Activated T-cell treated with anti-CD3 and anti-CD28 coated beads, Interleukin-2, amount 50 U/mL, for 72 hours (primary cell): ENCODE measurements around the gene CD84. TPM values are rescaled to one million over a fixed set of nuclear protein-coding genes. Genes with fewer than 3 reads are reported as not detected.
"Not testable (repeated sequence)": the region's sequence is repeated elsewhere in the genome, so short reads cannot be mapped to it uniquely, and the experiment has no call there.

Experiments
- ATAC-seq, 2 donors: fragments of 150-1000 bp; cut with Tn5 transposase; replicated peaks in 1 of 2; 2 replicates each; pipeline ENCODE4 v1.10.0; 2021; ENCODE audit warnings: moderate library complexity in 2 of 2, mild to moderate bottlenecking in 1 of 2
- DNase-seq, 2 donors: peaks; one replicate each; pipeline ENCODE4 v3.0.0; 2021 to 2022; ENCODE audit warnings: mixed read lengths in 1 of 2
- H3K27ac Mint-ChIP-seq: one replicate; pipeline ENCODE4 v1.8.0; 2022; ENCODE audit warnings: mild to moderate bottlenecking, moderate library complexity, mixed read lengths
- H3K27me3 Mint-ChIP-seq: one replicate; pipeline ENCODE4 v1.8.0; 2022; ENCODE audit warnings: low read depth, mixed read lengths
- H3K36me3 Mint-ChIP-seq, 2 donors: one replicate each; pipeline ENCODE4 v1.8.0; 2022; ENCODE audit warnings: mixed read lengths in 2 of 2, mild to moderate bottlenecking in 1 of 2; ENCODE audit not compliant: insufficient read depth in 2 of 2
- H3K4me1 Mint-ChIP-seq: one replicate; pipeline ENCODE4 v1.8.0; 2022; ENCODE audit warnings: low read depth, mixed read lengths
- H3K4me3 Mint-ChIP-seq, 2 donors: one replicate each; pipeline ENCODE4 v1.8.0; 2022; ENCODE audit warnings: mild to moderate bottlenecking in 2 of 2, mixed read lengths in 2 of 2, moderate library complexity in 2 of 2
- H3K9me3 Mint-ChIP-seq, 2 donors: one replicate each; pipeline ENCODE4 v1.8.0; 2022; ENCODE audit warnings: mixed read lengths in 2 of 2
- total RNA-seq, 2 donors: library from RNA; stranded (reverse); gene quantifications; one replicate each; pipeline ENCODE4 v1.2.3, GENCODE V29; 2022

Gene CD84
- total RNA-seq, 2 donors from 2014 or later, result 10.2 to 16.0 TPM

DNA sequence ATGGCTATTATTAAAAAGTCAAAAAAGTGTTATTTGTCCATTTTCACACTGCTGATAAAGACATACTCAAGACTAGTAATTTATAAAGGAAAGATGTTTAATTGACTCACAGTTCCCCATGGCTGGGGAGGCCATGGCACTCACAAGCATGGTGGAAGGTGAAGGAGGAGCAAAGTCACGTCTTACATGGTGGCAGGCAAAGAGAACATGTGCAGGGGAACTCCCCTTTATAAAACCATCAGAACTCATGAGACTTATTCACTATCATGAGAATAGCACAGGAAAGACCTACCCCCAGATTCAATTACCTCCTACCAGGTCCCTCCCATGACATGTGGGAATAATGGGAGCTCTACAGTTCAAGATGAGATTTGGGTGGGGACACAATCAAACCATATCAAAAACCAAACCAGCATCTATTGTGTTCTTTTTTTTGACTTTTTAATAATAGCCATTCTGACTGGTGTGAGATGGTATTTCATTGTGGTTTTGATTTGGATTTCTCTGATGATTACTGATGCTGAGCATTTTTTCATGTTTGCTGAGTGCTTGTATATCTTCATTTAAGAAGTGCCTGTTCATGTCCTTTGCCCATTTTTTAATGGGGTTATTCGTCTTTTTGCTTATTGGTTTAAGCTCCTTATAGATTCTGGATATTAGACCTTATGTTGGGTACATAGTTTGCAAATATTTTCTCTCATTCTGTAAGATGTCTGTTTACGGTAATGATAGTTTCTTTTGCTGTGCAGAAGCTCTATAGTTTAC, 80.8 kb downstream of the CD84 start:
- Mint-ChIP-seq H3K4me1 (peaks cover 62% of the 10 kb centered on the region), H3K36me3 (peaks cover 21 to 61% of the 10 kb centered on the region in 2 donors)
- H3K27ac Mint-ChIP-seq, H3K9me3 Mint-ChIP-seq, H3K27me3 Mint-ChIP-seq, ATAC-seq, H3K4me3 Mint-ChIP-seq, DNase-seq: not testable (repeated sequence)

DNA sequence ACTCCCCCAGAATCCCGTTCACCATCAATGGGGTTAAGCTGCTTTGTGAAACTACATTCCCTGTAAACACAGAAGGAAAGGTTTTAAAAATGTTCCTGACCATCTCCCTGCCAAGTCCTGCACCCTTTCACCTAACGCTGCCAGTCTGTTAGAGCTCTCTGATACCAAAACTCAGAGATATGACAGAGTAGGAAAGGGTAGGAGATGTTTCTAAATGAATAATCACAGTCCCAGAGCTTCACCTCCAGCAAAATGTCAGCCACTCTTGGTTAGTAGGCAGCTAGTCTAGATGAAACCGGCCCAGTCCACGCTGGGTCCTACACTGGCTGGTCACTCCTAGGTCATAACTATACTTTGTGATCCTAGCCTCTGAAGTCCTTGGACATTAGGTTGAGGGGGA, 83.0 kb downstream of the CD84 start:
- Mint-ChIP-seq H3K4me1 (peaks cover 45% of the 10 kb centered on the region), H3K27ac (no peak overlapping the region), H3K27me3 (no peaks in the 10 kb centered on the region), H3K36me3 (peaks cover 10 to 44% of the 10 kb centered on the region in 2 donors), H3K4me3 (no peak overlapping the region), H3K9me3 (peaks cover 3 to 10% of the 10 kb centered on the region in 2 donors)
- DNase-seq, result no peak
- ATAC-seq, result peak; percentile 51 to 58

DNA sequence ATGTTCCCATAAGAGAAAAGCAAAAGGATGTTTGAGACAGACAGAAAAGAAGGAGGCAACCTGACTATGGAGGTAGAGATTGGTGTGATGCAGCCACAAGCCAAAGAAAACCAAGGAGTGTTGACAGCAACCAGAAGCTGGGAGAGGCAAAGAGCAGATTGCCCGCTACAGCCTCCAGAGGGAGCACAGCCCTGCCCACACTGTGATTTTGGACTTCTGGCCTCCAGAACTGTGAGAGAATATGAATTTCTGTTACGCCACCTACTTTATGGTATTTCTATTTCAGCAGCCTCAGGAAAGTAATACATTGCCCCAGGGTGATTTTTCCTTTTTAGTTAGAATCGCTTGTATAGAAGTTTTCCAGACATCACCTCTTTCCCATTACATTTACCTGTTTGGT, 84.7 kb downstream of the CD84 start:
- DNase-seq, result no peak
- no peaks in the 10 kb centered on the region for H3K27me3 Mint-ChIP-seq
- peaks cover 3 to 8% of the 10 kb centered on the region in 2 donors for H3K9me3 Mint-ChIP-seq
- H3K4me1 Mint-ChIP-seq, result peaks cover 45% of the 10 kb centered on the region
- no peak overlapping the region for H3K27ac Mint-ChIP-seq
- no peak for ATAC-seq
- peaks cover 11 to 42% of the 10 kb centered on the region in 2 donors for H3K36me3 Mint-ChIP-seq
- no peak overlapping the region for H3K4me3 Mint-ChIP-seq

DNA sequence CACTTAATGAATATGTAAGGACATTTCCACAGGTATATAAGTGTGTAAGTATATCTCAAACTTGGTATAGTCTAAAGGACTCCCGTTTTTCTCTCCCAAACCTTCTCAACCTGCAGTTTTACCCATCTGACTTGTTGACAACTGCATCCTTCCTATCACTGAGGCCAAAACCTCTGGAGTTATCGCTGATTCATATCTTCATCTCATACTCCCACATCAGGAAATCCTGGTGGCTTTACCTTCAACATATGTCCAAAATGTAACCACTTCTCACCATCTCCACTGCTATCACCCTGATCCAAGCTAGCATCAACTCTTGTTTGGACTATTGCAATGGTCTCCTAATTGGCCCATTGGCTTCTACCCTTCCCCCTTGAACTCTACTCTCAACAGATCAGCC, 86.7 kb downstream of the CD84 start:
- peaks cover 0 to 2% of the 10 kb centered on the region in 2 donors for H3K9me3 Mint-ChIP-seq
- peak in 1 of 2 donors; percentile 52 for ATAC-seq
- H3K27me3 Mint-ChIP-seq, result no peaks in the 10 kb centered on the region
- H3K4me3 Mint-ChIP-seq, result no peak overlapping the region
- DNase-seq, result no peak
- peaks cover 54% of the 10 kb centered on the region for H3K4me1 Mint-ChIP-seq
- peaks cover 10 to 26% of the 10 kb centered on the region in 2 donors for H3K36me3 Mint-ChIP-seq
- H3K27ac Mint-ChIP-seq, result no peak overlapping the region

DNA sequence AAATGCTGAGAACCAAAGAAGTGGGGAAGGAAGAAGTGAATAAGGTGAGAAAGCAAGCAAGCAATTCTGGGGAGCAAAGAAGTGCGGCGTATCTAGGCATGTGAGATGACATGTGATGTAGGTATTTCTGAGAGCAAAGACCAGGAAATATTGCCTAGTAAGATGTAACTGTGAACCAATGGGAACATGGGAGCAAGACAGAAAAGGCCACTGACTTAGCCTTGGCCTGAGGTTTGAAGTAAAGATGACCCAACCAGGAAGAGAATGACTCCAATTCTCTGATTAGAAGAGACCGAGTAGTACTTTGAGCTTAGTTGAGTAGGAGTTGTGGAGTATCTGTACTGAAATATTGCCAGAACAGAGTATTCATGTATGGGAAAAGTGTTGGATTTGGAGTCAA, 87.3 kb downstream of the CD84 start:
- H3K9me3 Mint-ChIP-seq, result peaks cover 0 to 2% of the 10 kb centered on the region in 2 donors
- H3K36me3 Mint-ChIP-seq, result peaks cover 10 to 27% of the 10 kb centered on the region in 2 donors
- no peak for DNase-seq
- H3K4me3 Mint-ChIP-seq, result no peak overlapping the region
- ATAC-seq, result no peak
- H3K27ac Mint-ChIP-seq, result no peak overlapping the region
- peaks cover 47% of the 10 kb centered on the region for H3K4me1 Mint-ChIP-seq
- H3K27me3 Mint-ChIP-seq, result no peaks in the 10 kb centered on the region

Other genes starting within 250 kb of the CD84 start
- gene COPA, start 236.2 kb downstream of the CD84 start, total RNA-seq, result 100 to 1,000 TPM; 198 to 201 TPM
- 10 to 100 TPM; 65.2 to 66.3 TPM for gene NCSTN, start 236.1 kb downstream of the CD84 start, total RNA-seq
- under 1 TPM; 0.32 to 0.60 TPM for gene NHLH1, start 212.4 kb downstream of the CD84 start, total RNA-seq
- under 1 TPM; 0.28 to 0.55 TPM for gene VANGL2, start 178.9 kb downstream of the CD84 start, total RNA-seq
- 10 to 100 TPM; 41.6 to 48.8 TPM for gene SLAMF6, start 56.2 kb downstream of the CD84 start, total RNA-seq
- gene SLAMF1, start 67.5 kb upstream of the CD84 start, total RNA-seq, result 100 to 1,000 TPM in 1 of 2 donors, 10 to 100 TPM in 1; 81.4 to 134 TPM
- 100 to 1,000 TPM; 215 to 220 TPM for gene CD48, start 132.3 kb upstream of the CD84 start, total RNA-seq
- gene SLAMF7, start 159.8 kb upstream of the CD84 start, total RNA-seq, result 10 to 100 TPM; 42.6 to 68.3 TPM
- gene LY9, start 216.7 kb upstream of the CD84 start, total RNA-seq, result 10 to 100 TPM in 1 of 2 donors, 1 to 10 TPM in 1; 7.6 to 19.0 TPM